HepG2 (cell line): ENCODE data around the gene ACSM5. TPM values are rescaled to one million over a fixed set of nuclear protein-coding genes. Genes with fewer than 3 reads are reported as not detected.

Experiments used
- FIP1L1 ChIP-seq: fragments of 200-400 bp; formaldehyde crosslinking; IDR thresholded peaks from 2 replicates; pipeline ENCODE4 v1.6.1; 2018; ENCODE audit warnings: low read depth, mild to moderate bottlenecking, low read length, moderate library complexity, borderline replicate concordance; ENCODE audit not compliant: insufficient read depth
- GATAD2A ChIP-seq: IDR thresholded peaks from 2 replicates; pipeline ENCODE4 v1.6.1; 2016
- KDM5A ChIP-seq: fragments of 200-600 bp; sonication (generic); IDR thresholded peaks from 2 replicates; pipeline ENCODE4 v1.7.0; 2018; ENCODE audit warnings: antibody characterized with exemption, mild to moderate bottlenecking, low read length, borderline replicate concordance
- KDM6A ChIP-seq: IDR thresholded peaks from 2 replicates; pipeline ENCODE4 v1.6.1; 2016; ENCODE audit warnings: low read depth
- KLF12 ChIP-seq: sonication (generic); formaldehyde crosslinking; IDR thresholded peaks from 2 replicates; pipeline ENCODE4 v1.4.0; 2020; ENCODE audit warnings: missing genetic modification reagents, borderline replicate concordance
- NCOA1 ChIP-seq: sonication (generic); formaldehyde crosslinking; IDR thresholded peaks from 2 replicates; pipeline ENCODE4 v1.9.0; 2021; ENCODE audit warnings: missing genetic modification reagents
- POLR2AphosphoS5 ChIP-seq: IDR thresholded peaks from 2 replicates; pipeline ENCODE4 v1.6.1; 2012; ENCODE audit warnings: low read depth, low read length
- SP5 ChIP-seq: IDR thresholded peaks from 2 replicates; pipeline ENCODE4 v1.6.1; 2016; ENCODE audit warnings: low read depth, borderline replicate concordance
- TAF1 ChIP-seq: sonication (generic); formaldehyde crosslinking; IDR thresholded peaks from 2 replicates; pipeline ENCODE4 v1.4.0; 2020; ENCODE audit warnings: missing genetic modification reagents
- TSC22D2 ChIP-seq: sonication (generic); formaldehyde crosslinking; IDR thresholded peaks from 2 replicates; pipeline ENCODE4 v1.5.1; 2020; ENCODE audit warnings: missing genetic modification reagents, mild to moderate bottlenecking, borderline replicate concordance
- ZFP41 ChIP-seq: sonication (generic); formaldehyde crosslinking; IDR thresholded peaks from 2 replicates; pipeline ENCODE4 v1.4.0; 2020; ENCODE audit warnings: mild to moderate bottlenecking, missing genetic modification reagents, borderline replicate concordance
- ZNF441 ChIP-seq: sonication (generic); formaldehyde crosslinking; IDR thresholded peaks from 2 replicates; pipeline ENCODE4 v1.7.0; 2021; ENCODE audit warnings: missing genetic modification reagents, borderline replicate concordance
- ZNF589 ChIP-seq: sonication (generic); formaldehyde crosslinking; conservative IDR thresholded peaks from 2 replicates; pipeline ENCODE4 v1.8.0; 2022; ENCODE audit warnings: mild to moderate bottlenecking, moderate library complexity, missing genetic modification reagents
- polyA plus RNA-seq, 8 experiments: library from polyadenylated mRNA; depleted of rRNA in 3 of 8; stranded (reverse) in 7 of 8; unstranded in 1 of 8; fragments of >200 nt; fragmentation: Illumina TruSeq in 4 of 8; extraction: Trizol in 4 of 8; gene quantifications; 2 replicates each; pipeline versions ENCODE4 v1.2.1 to v1.2.3, GENCODE V29; 2011 to 2016; ENCODE audit warnings: low read depth in 4 of 8, missing spikeins in 1 of 8, mixed read lengths in 1 of 8; ENCODE audit not compliant: insufficient read depth in 1 of 8
- total RNA-seq, 5 experiments: library from RNA; depleted of rRNA; stranded (reverse); fragments of >200 nt; fragmentation: Illumina TruSeq; extraction: Trizol; gene quantifications; 2 replicates each; pipeline ENCODE4 v1.2.3, GENCODE V29; 2016; ENCODE audit warnings: low read depth in 1 of 5
- TF ChIP-seq, protein P1 (sequence below): sonication (generic); formaldehyde crosslinking; IDR thresholded peaks from 2 replicates; pipeline ENCODE4 v1.8.0; 2022; ENCODE audit warnings: mild to moderate bottlenecking, missing genetic modification reagents; ENCODE audit not compliant: insufficient replicate concordance
- TF ChIP-seq, protein P2 (sequence below): sonication (generic); formaldehyde crosslinking; IDR thresholded peaks from 2 replicates; pipeline ENCODE4 v1.9.0; 2021; ENCODE audit warnings: mild to moderate bottlenecking, missing genetic modification reagents
- TF ChIP-seq, protein P3 (sequence below): sonication (generic); formaldehyde crosslinking; IDR thresholded peaks from 2 replicates; pipeline ENCODE4 v1.5.0; 2020; ENCODE audit warnings: missing genetic modification reagents, mild to moderate bottlenecking, borderline replicate concordance
- TF ChIP-seq, protein P4 (sequence below): sonication (generic); formaldehyde crosslinking; IDR thresholded peaks from 2 replicates; pipeline ENCODE4 v1.5.1; 2020; ENCODE audit warnings: missing genetic modification reagents, mild to moderate bottlenecking, borderline replicate concordance

ACSM5 gene
- total and polyA plus RNA-seq, 2 of the 13 experiments (the other 11 are each of a cell fraction or from before 2014, with no cell fraction given), result 9.1 to 15.0 TPM

DNA sequence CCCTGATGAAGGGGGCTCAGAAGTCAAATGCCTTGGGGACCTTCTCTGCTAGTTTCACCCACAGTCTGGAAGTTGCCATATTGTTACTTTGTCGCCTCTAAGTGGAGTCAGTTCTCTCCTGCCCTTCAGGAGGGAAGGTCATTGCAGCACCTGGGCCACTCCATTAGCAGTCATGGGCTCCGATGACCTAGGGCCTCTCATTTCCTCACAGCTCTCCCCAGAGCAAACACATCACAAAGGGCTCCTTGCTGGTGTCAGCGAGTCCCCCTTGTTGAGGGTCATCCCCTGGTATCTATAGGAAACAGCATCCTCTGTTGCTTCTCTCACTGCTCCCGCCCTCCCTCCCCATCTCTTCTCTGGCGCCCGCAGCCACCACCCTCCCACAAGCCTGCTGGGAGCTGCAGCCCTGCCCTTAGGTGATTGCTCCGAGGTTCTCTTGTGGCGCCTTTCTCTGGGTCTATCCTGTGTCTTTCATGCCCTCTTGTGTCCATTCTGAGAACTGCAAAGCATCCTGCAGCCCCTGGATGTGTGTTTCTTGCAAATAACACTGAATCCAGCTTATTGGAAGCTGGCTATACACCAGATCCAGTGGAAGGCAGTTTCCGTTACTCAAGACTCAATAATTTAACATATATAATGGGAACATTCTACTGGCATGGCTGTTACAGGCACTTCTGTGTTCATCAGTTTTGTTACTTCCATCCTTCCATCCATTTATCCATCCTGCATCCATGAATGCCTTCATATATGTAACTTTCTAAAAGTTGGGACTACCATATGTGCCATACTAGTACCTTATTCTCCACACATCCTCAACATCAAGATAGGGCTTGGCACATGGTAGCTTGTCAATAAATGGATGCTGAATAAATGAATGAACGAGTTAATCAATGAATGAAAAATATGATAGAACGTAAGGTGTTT is 26.0 kb upstream of the ACSM5 start (continued):
- TF ChIP-seq, protein P1, sequence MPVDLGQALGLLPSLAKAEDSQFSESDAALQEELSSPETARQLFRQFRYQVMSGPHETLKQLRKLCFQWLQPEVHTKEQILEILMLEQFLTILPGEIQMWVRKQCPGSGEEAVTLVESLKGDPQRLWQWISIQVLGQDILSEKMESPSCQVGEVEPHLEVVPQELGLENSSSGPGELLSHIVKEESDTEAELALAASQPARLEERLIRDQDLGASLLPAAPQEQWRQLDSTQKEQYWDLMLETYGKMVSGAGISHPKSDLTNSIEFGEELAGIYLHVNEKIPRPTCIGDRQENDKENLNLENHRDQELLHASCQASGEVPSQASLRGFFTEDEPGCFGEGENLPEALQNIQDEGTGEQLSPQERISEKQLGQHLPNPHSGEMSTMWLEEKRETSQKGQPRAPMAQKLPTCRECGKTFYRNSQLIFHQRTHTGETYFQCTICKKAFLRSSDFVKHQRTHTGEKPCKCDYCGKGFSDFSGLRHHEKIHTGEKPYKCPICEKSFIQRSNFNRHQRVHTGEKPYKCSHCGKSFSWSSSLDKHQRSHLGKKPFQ, result no peak
- TF ChIP-seq TAF1 (CRISPR knock-in tag) (no peak), KLF12 (CRISPR knock-in tag) (no peak), TSC22D2 (CRISPR knock-in tag) (no peak), SP5 (CRISPR knock-in tag) (no peak), GATAD2A (CRISPR knock-in tag) (0 out of 2 replicates have a peak, but pooled peaks have one; percentile 25), KDM5A (no peak), NCOA1 (CRISPR knock-in tag) (0 out of 2 replicates have a peak, but pooled peaks have one; percentile 20), ZNF589 (no peak), ZNF441 (CRISPR knock-in tag) (peak; percentile 36; the same call in 1 of the 2 replicates), ZFP41 (CRISPR knock-in tag) (0 out of 2 replicates have a peak, but pooled peaks have one; percentile 14), FIP1L1 (no peak), KDM6A (CRISPR knock-in tag) (no peak), POLR2AphosphoS5 (no peak)
- TF ChIP-seq, protein P2, sequence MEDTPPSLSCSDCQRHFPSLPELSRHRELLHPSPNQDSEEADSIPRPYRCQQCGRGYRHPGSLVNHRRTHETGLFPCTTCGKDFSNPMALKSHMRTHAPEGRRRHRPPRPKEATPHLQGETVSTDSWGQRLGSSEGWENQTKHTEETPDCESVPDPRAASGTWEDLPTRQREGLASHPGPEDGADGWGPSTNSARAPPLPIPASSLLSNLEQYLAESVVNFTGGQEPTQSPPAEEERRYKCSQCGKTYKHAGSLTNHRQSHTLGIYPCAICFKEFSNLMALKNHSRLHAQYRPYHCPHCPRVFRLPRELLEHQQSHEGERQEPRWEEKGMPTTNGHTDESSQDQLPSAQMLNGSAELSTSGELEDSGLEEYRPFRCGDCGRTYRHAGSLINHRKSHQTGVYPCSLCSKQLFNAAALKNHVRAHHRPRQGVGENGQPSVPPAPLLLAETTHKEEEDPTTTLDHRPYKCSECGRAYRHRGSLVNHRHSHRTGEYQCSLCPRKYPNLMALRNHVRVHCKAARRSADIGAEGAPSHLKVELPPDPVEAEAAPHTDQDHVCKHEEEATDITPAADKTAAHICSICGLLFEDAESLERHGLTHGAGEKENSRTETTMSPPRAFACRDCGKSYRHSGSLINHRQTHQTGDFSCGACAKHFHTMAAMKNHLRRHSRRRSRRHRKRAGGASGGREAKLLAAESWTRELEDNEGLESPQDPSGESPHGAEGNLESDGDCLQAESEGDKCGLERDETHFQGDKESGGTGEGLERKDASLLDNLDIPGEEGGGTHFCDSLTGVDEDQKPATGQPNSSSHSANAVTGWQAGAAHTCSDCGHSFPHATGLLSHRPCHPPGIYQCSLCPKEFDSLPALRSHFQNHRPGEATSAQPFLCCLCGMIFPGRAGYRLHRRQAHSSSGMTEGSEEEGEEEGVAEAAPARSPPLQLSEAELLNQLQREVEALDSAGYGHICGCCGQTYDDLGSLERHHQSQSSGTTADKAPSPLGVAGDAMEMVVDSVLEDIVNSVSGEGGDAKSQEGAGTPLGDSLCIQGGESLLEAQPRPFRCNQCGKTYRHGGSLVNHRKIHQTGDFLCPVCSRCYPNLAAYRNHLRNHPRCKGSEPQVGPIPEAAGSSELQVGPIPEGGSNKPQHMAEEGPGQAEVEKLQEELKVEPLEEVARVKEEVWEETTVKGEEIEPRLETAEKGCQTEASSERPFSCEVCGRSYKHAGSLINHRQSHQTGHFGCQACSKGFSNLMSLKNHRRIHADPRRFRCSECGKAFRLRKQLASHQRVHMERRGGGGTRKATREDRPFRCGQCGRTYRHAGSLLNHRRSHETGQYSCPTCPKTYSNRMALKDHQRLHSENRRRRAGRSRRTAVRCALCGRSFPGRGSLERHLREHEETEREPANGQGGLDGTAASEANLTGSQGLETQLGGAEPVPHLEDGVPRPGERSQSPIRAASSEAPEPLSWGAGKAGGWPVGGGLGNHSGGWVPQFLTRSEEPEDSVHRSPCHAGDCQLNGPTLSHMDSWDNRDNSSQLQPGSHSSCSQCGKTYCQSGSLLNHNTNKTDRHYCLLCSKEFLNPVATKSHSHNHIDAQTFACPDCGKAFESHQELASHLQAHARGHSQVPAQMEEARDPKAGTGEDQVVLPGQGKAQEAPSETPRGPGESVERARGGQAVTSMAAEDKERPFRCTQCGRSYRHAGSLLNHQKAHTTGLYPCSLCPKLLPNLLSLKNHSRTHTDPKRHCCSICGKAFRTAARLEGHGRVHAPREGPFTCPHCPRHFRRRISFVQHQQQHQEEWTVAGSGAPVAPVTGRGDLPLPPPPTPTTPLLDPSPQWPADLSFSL, result 0 out of 2 replicates have a peak, but pooled peaks have one; percentile 28
- TF ChIP-seq, protein P3, sequence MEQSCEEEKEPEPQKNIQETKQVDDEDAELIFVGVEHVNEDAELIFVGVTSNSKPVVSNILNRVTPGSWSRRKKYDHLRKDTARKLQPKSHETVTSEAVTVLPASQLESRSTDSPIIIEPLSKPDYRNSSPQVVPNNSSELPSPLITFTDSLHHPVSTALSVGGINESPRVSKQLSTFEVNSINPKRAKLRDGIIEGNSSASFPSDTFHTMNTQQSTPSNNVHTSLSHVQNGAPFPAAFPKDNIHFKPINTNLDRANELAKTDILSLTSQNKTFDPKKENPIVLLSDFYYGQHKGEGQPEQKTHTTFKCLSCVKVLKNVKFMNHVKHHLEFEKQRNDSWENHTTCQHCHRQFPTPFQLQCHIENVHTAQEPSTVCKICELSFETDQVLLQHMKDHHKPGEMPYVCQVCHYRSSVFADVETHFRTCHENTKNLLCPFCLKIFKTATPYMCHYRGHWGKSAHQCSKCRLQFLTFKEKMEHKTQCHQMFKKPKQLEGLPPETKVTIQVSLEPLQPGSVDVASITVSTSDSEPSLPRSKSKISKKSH, result no peak
- TF ChIP-seq, protein P4, sequence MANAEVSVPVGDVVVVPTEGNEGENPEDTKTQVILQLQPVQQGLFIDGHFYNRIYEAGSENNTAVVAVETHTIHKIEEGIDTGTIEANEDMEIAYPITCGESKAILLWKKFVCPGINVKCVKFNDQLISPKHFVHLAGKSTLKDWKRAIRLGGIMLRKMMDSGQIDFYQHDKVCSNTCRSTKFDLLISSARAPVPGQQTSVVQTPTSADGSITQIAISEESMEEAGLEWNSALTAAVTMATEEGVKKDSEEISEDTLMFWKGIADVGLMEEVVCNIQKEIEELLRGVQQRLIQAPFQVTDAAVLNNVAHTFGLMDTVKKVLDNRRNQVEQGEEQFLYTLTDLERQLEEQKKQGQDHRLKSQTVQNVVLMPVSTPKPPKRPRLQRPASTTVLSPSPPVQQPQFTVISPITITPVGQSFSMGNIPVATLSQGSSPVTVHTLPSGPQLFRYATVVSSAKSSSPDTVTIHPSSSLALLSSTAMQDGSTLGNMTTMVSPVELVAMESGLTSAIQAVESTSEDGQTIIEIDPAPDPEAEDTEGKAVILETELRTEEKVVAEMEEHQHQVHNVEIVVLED (CRISPR knock-in tag), result no peak
